Stimulated activated effector memory CD8-positive, alpha-beta T cell treated with anti-CD3 and anti-CD28 coated beads, Interleukin-12 subunit alpha, Interleukin-12 subunit beta, amount 100 ng/mL, for 72 hours (primary cell): ENCODE results near the gene FADD.
A peak's percentile ranks its signal among the peaks of the same experiment; 100 is the strongest.
"Not testable (repeated sequence)": the region's sequence is repeated elsewhere in the genome, so short reads cannot be mapped to it uniquely, and the experiment has no call there.

ENCODE experiments used
- ATAC-seq: fragments of 150-1000 bp; cut with Tn5 transposase; 2 replicates; pipeline ENCODE4 v1.10.0; 2021
- DNase-seq, 2 donors: peaks; one replicate each; pipeline ENCODE4 v3.0.0; 2021 to 2022; ENCODE audit warnings: low spot score in 2 of 2
- H3K27ac Mint-ChIP-seq: one replicate; pipeline ENCODE4 v1.8.0; 2022; ENCODE audit warnings: mild to moderate bottlenecking, mixed read lengths
- H3K36me3 Mint-ChIP-seq: one replicate; pipeline ENCODE4 v1.8.0; 2022; ENCODE audit warnings: mild to moderate bottlenecking, mixed read lengths
- H3K4me1 Mint-ChIP-seq: one replicate; pipeline ENCODE4 v1.8.0; 2022; ENCODE audit warnings: mixed read lengths
- H3K4me3 Mint-ChIP-seq: one replicate; pipeline ENCODE4 v1.8.0; 2022; ENCODE audit warnings: mild to moderate bottlenecking, mixed read lengths
- H3K9me3 Mint-ChIP-seq: one replicate; pipeline ENCODE4 v1.8.0; 2022; ENCODE audit warnings: mixed read lengths

Gene FADD

GRCh38 chr11:70192666-70193410 is 10.3 kb upstream of the FADD start:
- Mint-ChIP-seq H3K27ac (no peak overlapping the region), H3K9me3 (no peaks in the 10 kb centered on the region), H3K4me1 (peaks cover 14% of the 10 kb centered on the region), H3K4me3 (no peak overlapping the region), H3K36me3 (no peaks in the 10 kb centered on the region)
- DNase-seq, result no peak
- no peak for ATAC-seq

DNA sequence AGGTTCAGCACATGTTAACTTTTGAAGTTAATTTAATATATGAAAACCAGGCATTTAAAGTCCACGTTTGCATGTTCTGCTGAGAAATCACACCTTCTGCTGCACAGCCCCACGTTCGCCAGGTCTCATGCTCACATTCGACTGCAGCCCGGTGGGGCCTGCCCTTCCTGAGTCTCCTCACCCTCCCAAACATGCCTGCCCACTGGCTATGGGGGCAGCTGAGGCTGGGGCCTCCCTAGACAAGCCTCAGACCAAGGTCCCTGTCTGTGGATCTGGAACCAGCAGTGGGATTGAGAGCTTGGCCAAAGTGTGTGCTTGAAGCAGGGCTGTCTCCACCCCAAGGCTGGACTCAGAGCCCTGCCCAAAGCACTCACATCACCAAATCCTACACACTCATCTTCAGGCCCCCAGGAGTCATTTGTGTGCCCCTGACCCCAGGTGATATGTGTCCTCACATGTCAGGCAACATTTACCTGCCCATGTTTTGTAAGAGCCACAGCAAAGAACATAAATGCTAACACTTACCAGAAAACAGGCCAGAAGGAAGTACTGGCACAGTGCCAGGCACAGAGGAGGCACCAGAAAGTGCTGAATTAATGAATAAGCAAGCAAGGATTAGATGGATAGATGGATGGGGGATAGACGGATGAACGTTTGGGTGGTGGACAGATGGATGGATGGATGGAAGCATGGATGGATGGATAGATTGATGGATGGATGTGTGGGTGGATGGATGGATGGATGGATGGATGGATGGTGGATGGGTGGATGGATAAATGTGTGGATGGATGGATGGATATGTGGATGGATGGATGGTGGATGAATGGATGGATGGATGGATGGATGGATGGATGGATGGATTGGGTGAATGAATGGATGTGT is 9.4 kb upstream of the FADD start:
- Mint-ChIP-seq H3K36me3 (no peaks in the 10 kb centered on the region), H3K4me1 (peaks cover 14% of the 10 kb centered on the region), H3K9me3 (no peaks in the 10 kb centered on the region), H3K4me3 (no peak overlapping the region), H3K27ac (no peak overlapping the region)
- ATAC-seq, result no peak
- DNase-seq, result no peak

DNA sequence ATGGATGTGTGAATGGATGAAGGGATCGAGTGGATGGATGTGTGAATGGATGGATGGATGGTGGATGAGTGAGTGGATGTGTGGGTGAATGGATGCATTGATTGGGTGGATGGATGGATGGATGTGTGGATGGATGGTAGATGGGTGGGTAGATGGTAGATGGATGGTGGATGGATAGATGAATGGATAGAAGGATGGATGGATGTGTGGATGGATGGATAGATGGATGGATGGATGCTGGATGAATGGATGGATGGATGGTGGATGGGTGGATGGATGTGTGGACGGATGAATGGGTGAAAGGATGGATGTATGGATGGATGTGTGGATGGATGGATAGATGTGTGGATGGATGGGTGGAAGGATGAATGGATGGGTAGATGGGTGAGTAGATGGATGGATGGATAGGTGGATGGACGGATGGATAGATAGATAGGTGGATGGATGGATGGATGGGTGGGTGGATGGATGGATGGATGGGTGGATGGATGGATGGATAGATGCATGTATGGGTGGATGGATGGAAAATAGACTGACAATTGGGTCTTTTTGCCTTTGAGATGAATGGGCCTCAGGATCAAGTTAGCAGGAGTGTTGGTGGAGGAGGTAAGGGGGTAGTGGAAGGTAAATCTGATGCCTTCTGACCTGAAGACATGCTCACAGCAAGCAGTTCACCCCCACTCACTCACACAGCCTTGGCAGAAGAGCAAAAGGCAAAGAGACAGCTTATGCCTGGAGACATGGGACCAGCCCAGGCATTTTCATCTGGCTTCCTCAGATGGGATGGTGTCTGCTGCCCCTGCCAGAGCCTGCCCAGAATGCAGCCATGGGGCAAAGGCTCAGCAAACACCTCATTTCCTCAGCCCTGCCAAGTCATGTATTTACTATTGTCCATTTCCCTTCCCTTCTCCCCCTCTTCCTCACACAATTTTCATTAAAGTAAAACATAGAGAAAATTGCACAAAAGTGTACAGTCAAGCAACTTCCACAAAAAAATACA is 8.0 kb upstream of the FADD start:
- no peaks in the 10 kb centered on the region for H3K9me3 Mint-ChIP-seq
- H3K4me1 Mint-ChIP-seq, result peaks cover 14% of the 10 kb centered on the region
- no peak overlapping the region for H3K27ac Mint-ChIP-seq
- DNase-seq (no peak), ATAC-seq (no peak)
- no peak overlapping the region for H3K4me3 Mint-ChIP-seq
- no peaks in the 10 kb centered on the region for H3K36me3 Mint-ChIP-seq

GRCh38 chr11:70200212-70200844 is 2.8 kb upstream of the FADD start:
- Mint-ChIP-seq H3K36me3 (peaks cover 26% of the 10 kb centered on the region), H3K27ac (no peak overlapping the region), H3K9me3 (no peaks in the 10 kb centered on the region), H3K4me1 (peaks cover 25% of the 10 kb centered on the region), H3K4me3 (no peak overlapping the region)
- ATAC-seq, result no peak
- no peak for DNase-seq

GRCh38 chr11:70201047-70201446 is 2.0 kb upstream of the FADD start:
- not testable (repeated sequence) for ATAC-seq, H3K4me3 Mint-ChIP-seq, H3K27ac Mint-ChIP-seq

GRCh38 chr11:70201882-70202861 is 924 bp upstream of the FADD start:
- H3K4me1 Mint-ChIP-seq, result peaks cover 35% of the 10 kb centered on the region
- ATAC-seq, result no peak
- H3K4me3 Mint-ChIP-seq, result peak overlapping the region; percentile 93
- peak overlapping the region; percentile 98 for H3K27ac Mint-ChIP-seq
- no peak for DNase-seq
- H3K36me3 Mint-ChIP-seq, result peaks cover 44% of the 10 kb centered on the region
- H3K9me3 Mint-ChIP-seq, result no peaks in the 10 kb centered on the region

More at GRCh38 chr11:70201047-70201446, 2.0 kb upstream of the FADD start:
- H3K9me3 Mint-ChIP-seq, DNase-seq: not testable (repeated sequence)
- H3K4me1 Mint-ChIP-seq, result peaks cover 30% of the 10 kb centered on the region
- H3K36me3 Mint-ChIP-seq, result peaks cover 33% of the 10 kb centered on the region

DNA sequence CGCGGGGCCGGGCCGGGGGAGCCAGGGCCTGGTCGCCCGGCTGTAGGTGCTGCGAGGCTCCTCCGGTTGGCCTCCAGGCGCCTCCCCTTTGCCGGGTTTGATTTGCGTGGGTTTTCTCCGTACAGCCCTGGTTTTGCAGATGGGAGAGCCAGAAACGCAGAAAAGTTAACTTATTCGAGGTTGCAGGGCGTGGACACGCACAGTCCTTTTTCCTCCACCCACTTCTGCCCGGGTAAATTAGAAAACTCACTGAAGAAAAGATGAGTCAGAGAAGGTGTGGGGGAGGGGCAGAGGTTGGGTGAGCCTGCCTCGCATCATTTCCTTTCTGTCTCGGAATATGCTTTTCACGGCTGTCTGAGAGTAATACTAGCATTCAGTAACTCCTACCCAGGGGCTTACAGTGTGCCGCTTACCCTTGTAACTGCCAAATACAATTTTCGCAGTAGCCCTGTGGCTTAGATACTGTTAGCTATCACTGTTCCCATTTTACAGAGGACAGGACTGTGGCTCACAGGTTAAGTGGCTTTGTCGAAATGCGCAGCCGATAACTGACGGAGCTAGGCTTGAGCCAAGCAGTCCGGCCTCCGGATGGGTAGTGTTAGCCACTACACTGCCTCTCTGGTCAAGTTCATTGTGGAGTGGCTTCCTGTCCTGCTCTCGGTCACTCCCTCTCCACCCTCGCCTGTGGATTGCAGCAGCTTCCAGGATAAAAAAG is 812 bp downstream of the FADD start:
- peaks cover 47% of the 10 kb centered on the region for H3K4me1 Mint-ChIP-seq

GRCh38 chr11:70204466-70204799 is 1.3 kb downstream of the FADD start:
- peak overlapping the region; percentile 93 for H3K4me3 Mint-ChIP-seq
- H3K27ac Mint-ChIP-seq, result peak overlapping the region; percentile 98
- peak; percentile 62 for ATAC-seq
- peaks cover 67% of the 10 kb centered on the region for H3K36me3 Mint-ChIP-seq
- H3K9me3 Mint-ChIP-seq, result no peaks in the 10 kb centered on the region
- peaks cover 52% of the 10 kb centered on the region for H3K4me1 Mint-ChIP-seq
- no peak for DNase-seq

More for the DNA sequence above, 812 bp downstream of the FADD start:
- no peaks in the 10 kb centered on the region for H3K9me3 Mint-ChIP-seq
- H3K4me3 Mint-ChIP-seq, result peak overlapping the region; percentile 93
- H3K27ac Mint-ChIP-seq, result peak overlapping the region; percentile 98
- peak; percentile 83 to 92 for DNase-seq
- ATAC-seq, result peak; percentile 80
- peaks cover 62% of the 10 kb centered on the region for H3K36me3 Mint-ChIP-seq

DNA sequence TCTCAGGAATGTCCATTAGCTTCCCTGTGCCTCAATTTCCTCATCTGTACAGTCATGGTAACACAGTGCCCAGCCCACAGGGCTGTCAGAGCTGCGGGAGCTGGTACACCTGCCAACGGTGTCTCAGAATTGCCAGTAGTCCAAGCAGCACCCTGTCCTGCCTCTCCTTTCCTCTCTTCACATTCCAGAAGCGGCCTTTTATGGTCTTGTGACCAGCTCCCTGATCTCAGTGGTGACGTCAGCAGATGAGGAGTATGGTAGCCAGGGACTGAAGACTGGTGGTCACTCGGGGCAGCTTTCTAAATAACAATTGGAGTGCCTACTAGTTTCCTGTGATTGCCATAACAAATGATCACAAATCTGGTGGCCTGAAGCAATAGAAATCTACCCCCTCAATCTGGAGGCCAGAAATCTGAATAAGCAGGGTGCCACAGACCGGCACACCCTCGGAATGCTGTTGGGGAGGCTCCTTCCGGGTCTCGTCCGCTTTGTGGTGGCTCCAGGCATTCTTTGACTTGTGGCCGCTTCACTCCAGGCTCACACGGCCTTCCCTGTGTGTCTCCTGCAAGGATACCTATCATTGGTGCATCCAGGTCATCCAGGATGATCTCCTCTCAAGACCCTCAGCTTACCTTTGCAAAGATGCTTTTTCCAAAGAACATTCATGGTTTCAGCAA is 2.1 kb downstream of the FADD start:
- peak overlapping the region; percentile 98 for H3K27ac Mint-ChIP-seq
- DNase-seq (no peak), ATAC-seq (no peak)
- peak overlapping the region; percentile 93 for H3K4me3 Mint-ChIP-seq
- H3K4me1 Mint-ChIP-seq, result peaks cover 60% of the 10 kb centered on the region
- peaks cover 74% of the 10 kb centered on the region for H3K36me3 Mint-ChIP-seq
- no peaks in the 10 kb centered on the region for H3K9me3 Mint-ChIP-seq

DNA sequence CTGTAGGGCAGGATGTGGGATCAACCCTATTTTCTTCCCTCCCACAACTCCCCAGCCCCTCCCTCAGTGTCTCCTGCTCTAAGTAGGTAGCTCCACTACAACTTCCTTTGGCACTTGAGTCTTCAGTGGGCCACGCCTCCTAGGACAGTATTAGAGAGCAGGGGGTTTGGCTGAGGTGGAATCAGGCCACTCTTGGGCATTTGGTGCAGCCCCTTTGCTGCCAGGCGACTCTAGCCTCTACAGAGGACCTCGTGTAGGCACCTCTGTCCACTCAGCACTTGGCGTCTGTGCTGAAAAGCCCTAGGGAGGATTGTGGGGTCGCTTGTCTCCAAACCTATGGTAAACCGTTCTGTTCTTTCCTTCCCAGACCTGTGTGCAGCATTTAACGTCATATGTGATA is 2.7 kb downstream of the FADD start:
- Mint-ChIP-seq H3K4me3 (peak overlapping the region; percentile 93), H3K36me3 (peaks cover 77% of the 10 kb centered on the region), H3K27ac (peak overlapping the region; percentile 98), H3K9me3 (no peaks in the 10 kb centered on the region), H3K4me1 (peaks cover 62% of the 10 kb centered on the region)
- ATAC-seq (no peak), DNase-seq (no peak)

DNA sequence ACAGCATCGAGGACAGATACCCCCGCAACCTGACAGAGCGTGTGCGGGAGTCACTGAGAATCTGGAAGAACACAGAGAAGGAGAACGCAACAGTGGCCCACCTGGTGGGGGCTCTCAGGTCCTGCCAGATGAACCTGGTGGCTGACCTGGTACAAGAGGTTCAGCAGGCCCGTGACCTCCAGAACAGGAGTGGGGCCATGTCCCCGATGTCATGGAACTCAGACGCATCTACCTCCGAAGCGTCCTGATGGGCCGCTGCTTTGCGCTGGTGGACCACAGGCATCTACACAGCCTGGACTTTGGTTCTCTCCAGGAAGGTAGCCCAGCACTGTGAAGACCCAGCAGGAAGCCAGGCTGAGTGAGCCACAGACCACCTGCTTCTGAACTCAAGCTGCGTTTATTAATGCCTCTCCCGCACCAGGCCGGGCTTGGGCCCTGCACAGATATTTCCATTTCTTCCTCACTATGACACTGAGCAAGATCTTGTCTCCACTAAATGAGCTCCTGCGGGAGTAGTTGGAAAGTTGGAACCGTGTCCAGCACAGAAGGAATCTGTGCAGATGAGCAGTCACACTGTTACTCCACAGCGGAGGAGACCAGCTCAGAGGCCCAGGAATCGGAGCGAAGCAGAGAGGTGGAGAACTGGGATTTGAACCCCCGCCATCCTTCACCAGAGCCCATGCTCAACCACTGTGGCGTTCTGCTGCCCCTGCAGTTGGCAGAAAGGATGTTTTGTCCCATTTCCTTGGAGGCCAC is 3.3 kb downstream of the FADD start:
- DNase-seq, result no peak
- ATAC-seq, result no peak
- peaks cover 62% of the 10 kb centered on the region for H3K4me1 Mint-ChIP-seq
- H3K27ac Mint-ChIP-seq, result peak overlapping the region; percentile 98
- H3K36me3 Mint-ChIP-seq, result peaks cover 77% of the 10 kb centered on the region
- no peaks in the 10 kb centered on the region for H3K9me3 Mint-ChIP-seq
- H3K4me3 Mint-ChIP-seq, result peak overlapping the region; percentile 93

DNA sequence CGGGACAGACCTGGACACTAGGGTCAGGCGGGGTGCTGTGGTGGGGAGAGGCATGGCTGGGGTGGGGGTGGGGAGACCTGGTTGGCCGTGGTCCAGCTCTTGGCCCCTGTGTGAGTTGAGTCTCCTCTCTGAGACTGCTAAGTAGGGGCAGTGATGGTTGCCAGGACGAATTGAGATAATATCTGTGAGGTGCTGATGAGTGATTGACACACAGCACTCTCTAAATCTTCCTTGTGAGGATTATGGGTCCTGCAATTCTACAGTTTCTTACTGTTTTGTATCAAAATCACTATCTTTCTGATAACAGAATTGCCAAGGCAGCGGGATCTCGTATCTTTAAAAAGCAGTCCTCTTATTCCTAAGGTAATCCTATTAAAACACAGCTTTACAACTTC is 3.9 kb downstream of the FADD start:
- Mint-ChIP-seq H3K4me1 (peaks cover 62% of the 10 kb centered on the region), H3K4me3 (no peak overlapping the region), H3K9me3 (no peaks in the 10 kb centered on the region), H3K36me3 (peaks cover 71% of the 10 kb centered on the region), H3K27ac (peak overlapping the region; percentile 98)
- no peak for ATAC-seq
- DNase-seq, result no peak
